Mesenchymal stem cell (in vitro differentiated cells and primary cell): ENCODE measurements around the gene NDUFS1.

Experiments
- DNase-seq: peaks from one replicate; pipeline ENCODE4 v3.0.0-alpha.2; 2013
- H2AFZ ChIP-seq: one replicate; pipeline ENCODE4 v1.6.1; 2013; ENCODE audit warnings: low read depth, mild to moderate bottlenecking, control low read depth, inconsistent platforms, low read length, moderate library complexity
- H2AK5ac ChIP-seq: 2 replicates; pipeline ENCODE4 v1.6.1; 2013; ENCODE audit warnings: low read length, moderate library complexity, mild to moderate bottlenecking, inconsistent platforms; ENCODE audit not compliant: severe bottlenecking
- H2BK120ac ChIP-seq: one replicate; pipeline ENCODE4 v1.6.1; 2013; ENCODE audit warnings: low read depth, mild to moderate bottlenecking, inconsistent platforms, low read length, moderate library complexity
- H2BK12ac ChIP-seq, 2 experiments: one replicate each; pipeline ENCODE4 v1.6.1; 2013; ENCODE audit warnings: inconsistent platforms in 2 of 2, low read length in 2 of 2, mild to moderate bottlenecking in 2 of 2, moderate library complexity in 2 of 2, control low read depth in 1 of 2
- H2BK15ac ChIP-seq: one replicate; pipeline ENCODE4 v1.6.1; 2013; ENCODE audit warnings: mild to moderate bottlenecking, low read depth, inconsistent platforms; ENCODE audit not compliant: poor library complexity, severe bottlenecking
- H2BK5ac ChIP-seq: 2 replicates; pipeline ENCODE4 v1.6.1; 2013; ENCODE audit warnings: low read depth, mild to moderate bottlenecking, low read length, control low read depth, inconsistent platforms; ENCODE audit not compliant: poor library complexity, severe bottlenecking
- H3K14ac ChIP-seq, 2 experiments: one replicate each; pipeline ENCODE4 v1.6.1; 2013; ENCODE audit warnings: inconsistent platforms in 2 of 2, low read length in 2 of 2, control low read depth in 1 of 2, mild to moderate bottlenecking in 1 of 2, moderate library complexity in 1 of 2
- H3K18ac ChIP-seq, 2 experiments: one replicate each; pipeline ENCODE4 v1.6.1; 2013; ENCODE audit warnings: inconsistent platforms in 2 of 2, low read length in 2 of 2, control low read depth in 1 of 2, low read depth in 1 of 2, mild to moderate bottlenecking in 1 of 2
- H3K23ac ChIP-seq, 2 experiments: one replicate each; pipeline ENCODE4 v1.6.1; 2013; ENCODE audit warnings: inconsistent platforms in 2 of 2, low read length in 2 of 2, mild to moderate bottlenecking in 2 of 2, moderate library complexity in 2 of 2, control low read depth in 1 of 2
- H3K27ac ChIP-seq: 2 replicates; pipeline ENCODE4 v1.5.1; 2013; ENCODE audit warnings: mild to moderate bottlenecking, moderate library complexity, low read length, control low read depth, inconsistent platforms; ENCODE audit not compliant: poor library complexity, severe bottlenecking
- H3K27me3 ChIP-seq, 2 experiments: 2 replicates each; pipeline versions ENCODE4 v1.6.1 to v1.7.0; 2013; ENCODE audit warnings: low read length in 2 of 2, mild to moderate bottlenecking in 2 of 2, moderate library complexity in 2 of 2, control low read depth in 1 of 2, inconsistent platforms in 1 of 2; ENCODE audit not compliant: control insufficient read depth in 1 of 2, insufficient read depth in 1 of 2
- H3K36me3 ChIP-seq, 2 experiments: 2 replicates each; pipeline versions ENCODE4 v1.6.1 to v1.7.0; 2013; ENCODE audit warnings: low read length in 2 of 2, control low read depth in 1 of 2, inconsistent platforms in 1 of 2, low read depth in 1 of 2, mild to moderate bottlenecking in 1 of 2; ENCODE audit not compliant: insufficient read depth in 2 of 2, control insufficient read depth in 1 of 2
- H3K4ac ChIP-seq, 2 experiments: one replicate each; pipeline ENCODE4 v1.6.1; 2013; ENCODE audit warnings: inconsistent platforms in 2 of 2, low read length in 2 of 2, mild to moderate bottlenecking in 2 of 2, moderate library complexity in 2 of 2, control low read depth in 1 of 2, low read depth in 1 of 2
- H3K4me1 ChIP-seq: 2 replicates; pipeline ENCODE4 v1.6.1; 2013; ENCODE audit warnings: low read depth, low read length, control low read depth; ENCODE audit not compliant: control insufficient read depth, insufficient read depth
- H3K4me2 ChIP-seq: 2 replicates; pipeline ENCODE4 v1.6.1; 2013; ENCODE audit warnings: low read length, mild to moderate bottlenecking, inconsistent platforms; ENCODE audit not compliant: poor library complexity, severe bottlenecking
- H3K4me3 ChIP-seq, 2 experiments: 2 replicates each; pipeline versions ENCODE4 v1.5.1 to v1.7.0; 2013; ENCODE audit warnings: low read length in 2 of 2, mild to moderate bottlenecking in 2 of 2, control low read depth in 1 of 2, low read depth in 1 of 2; ENCODE audit not compliant: insufficient read depth in 1 of 2
- H3K79me1 ChIP-seq: replicated peaks from 2 replicates; pipeline ENCODE4 v1.6.1; 2013; ENCODE audit warnings: mild to moderate bottlenecking, control low read depth, low read length, inconsistent platforms; ENCODE audit not compliant: poor library complexity, severe bottlenecking
- H3K9ac ChIP-seq: 2 replicates; pipeline ENCODE4 v1.7.0; 2013; ENCODE audit warnings: mild to moderate bottlenecking, low read length, moderate library complexity
- H3K9me3 ChIP-seq: 2 replicates; pipeline ENCODE4 v1.7.0; 2013; ENCODE audit warnings: mild to moderate bottlenecking, low read length; ENCODE audit not compliant: control insufficient read depth
- H4K8ac ChIP-seq: one replicate; pipeline ENCODE4 v1.6.1; 2013; ENCODE audit warnings: inconsistent platforms, mild to moderate bottlenecking, low read length, moderate library complexity
- H4K91ac ChIP-seq: one replicate; pipeline ENCODE4 v1.6.1; 2013; ENCODE audit warnings: mild to moderate bottlenecking, low read length, inconsistent platforms
- WGBS: methylation state at CpG from one replicate; pipeline ENCODE4 v1.1.7; 2013; ENCODE audit warnings: mixed read lengths; 5-methylcytosine and 5-hydroxymethylcytosine counted together

NDUFS1 gene

DNA sequence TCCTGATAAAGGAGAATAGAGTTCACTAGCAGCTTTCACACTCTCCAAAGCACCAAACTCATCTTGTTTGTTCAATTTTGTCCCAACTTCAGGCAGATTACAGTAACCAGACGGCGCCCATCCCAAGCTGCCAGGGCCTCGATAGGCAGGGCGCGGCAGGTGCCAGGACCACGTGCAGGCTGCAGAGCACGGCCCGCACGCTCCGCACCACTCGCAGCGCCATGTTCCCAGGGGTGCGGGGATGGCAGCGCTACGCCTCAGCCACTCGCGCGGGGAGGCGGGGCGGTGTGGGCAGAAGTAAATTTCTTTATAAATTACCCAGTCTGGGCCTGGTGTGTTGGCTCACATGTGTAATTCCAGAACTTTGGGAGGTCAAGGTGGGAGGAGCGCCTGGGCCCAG is 43.0 kb downstream of the NDUFS1 start:
- Histone ChIP-seq H3K9ac (no peak overlapping the region), H2AFZ (no peak overlapping the region), H2BK15ac (no peak overlapping the region), H3K23ac (no peak overlapping the region), H3K27ac (no peak overlapping the region), H3K14ac (no peak overlapping the region), H3K36me3 (peaks cover 23 to 49% of the 10 kb centered on the region in 2 experiments), H3K79me1 (peaks cover 2% of the 10 kb centered on the region), H3K4ac (no peak overlapping the region), H4K8ac (no peak overlapping the region), H3K9me3 (peaks cover 3% of the 10 kb centered on the region), H3K4me1 (no peaks in the 10 kb centered on the region), H3K4me3 (no peak overlapping the region), H3K27me3 (no peaks in the 10 kb centered on the region), H4K91ac (no peak overlapping the region), H2BK12ac (no peak overlapping the region), H2AK5ac (no peak overlapping the region), H2BK5ac (no peak overlapping the region), H2BK120ac (no peak overlapping the region), H3K4me2 (no peak overlapping the region), H3K18ac (no peak overlapping the region)
- 96% methylated on average over 21 of the region's 21 CpGs for WGBS
- no peak for DNase-seq

DNA sequence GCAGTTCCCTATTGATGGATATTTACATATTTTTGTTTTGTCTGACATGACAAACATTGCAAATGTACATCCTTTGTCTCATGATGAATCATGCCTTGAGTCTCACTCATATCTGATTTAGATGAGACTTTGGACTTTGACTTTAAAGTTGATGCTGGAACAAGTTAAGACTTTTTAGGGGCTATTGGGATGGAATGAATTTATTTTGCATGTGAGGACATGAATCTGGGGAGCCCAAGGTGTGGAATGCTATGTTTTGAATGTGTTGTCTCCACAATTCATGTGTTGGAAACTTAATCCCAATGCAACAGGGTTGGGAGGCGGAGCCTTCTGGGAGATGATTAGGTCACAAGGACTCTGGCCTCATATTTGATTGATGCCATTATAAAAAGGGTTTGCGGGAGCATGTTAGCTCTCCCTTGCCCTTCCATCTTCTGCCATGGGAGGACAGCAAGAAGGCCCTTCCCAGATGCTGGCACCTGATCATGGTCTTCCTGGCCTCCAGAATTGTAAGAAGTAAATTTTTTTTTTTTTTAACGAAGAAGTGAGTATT is 44.1 kb downstream of the NDUFS1 start:
- Histone ChIP-seq H3K23ac (no peak overlapping the region), H2BK120ac (no peak overlapping the region), H2BK12ac (no peak overlapping the region), H3K4me1 (no peaks in the 10 kb centered on the region), H2BK5ac (no peak overlapping the region), H3K9ac (no peak overlapping the region), H3K36me3 (peaks cover 20 to 37% of the 10 kb centered on the region in 2 experiments), H3K4me2 (no peak overlapping the region), H3K18ac (no peak overlapping the region), H2AFZ (no peak overlapping the region), H3K4ac (no peak overlapping the region), H4K8ac (no peak overlapping the region), H3K14ac (no peak overlapping the region), H3K9me3 (peaks cover 3% of the 10 kb centered on the region), H3K27ac (no peak overlapping the region), H2BK15ac (no peak overlapping the region), H3K27me3 (no peaks in the 10 kb centered on the region), H4K91ac (no peak overlapping the region), H3K4me3 (no peak overlapping the region), H3K79me1 (no peaks in the 10 kb centered on the region), H2AK5ac (no peak overlapping the region)
- DNase-seq: no peak
- 98% methylated on average over 2 of the region's 3 CpGs for WGBS

DNA sequence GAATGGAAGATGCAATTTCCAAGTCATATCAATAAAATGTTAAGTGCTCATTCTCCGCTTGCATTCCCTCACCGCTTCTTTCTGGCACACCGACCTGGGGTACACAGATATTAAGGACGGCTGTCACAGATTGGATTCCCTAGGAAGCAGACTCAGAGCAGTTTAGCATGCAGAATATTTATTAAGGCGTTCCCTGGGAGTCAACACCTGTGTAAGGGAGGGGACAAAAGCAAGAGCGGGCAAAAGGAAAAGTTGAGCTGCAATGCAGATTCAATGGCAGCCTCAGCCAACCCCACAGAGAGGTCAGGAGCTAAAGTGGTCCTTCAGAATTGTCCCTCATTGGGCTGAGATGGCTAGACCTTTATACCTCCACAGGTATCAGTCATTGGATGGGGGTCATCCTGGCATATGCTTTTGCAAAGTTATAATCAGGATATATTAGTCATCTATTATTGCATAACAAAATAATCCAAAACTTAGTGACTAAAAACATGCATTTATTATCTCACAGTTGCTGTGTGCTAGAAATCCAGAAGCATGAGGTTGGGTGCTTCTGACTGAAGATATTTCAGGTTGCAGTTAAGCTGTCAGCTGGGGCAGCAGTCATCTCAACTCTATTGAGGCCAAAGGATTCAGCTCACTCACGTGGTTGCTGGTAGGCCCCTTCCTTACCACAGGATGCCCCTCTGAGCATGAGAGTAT is 46.2 kb downstream of the NDUFS1 start:
- no peak overlapping the region for H3K9ac ChIP-seq
- H3K4me2 ChIP-seq: no peak overlapping the region
- H3K9me3 ChIP-seq: peaks cover 3% of the 10 kb centered on the region
- peak overlapping the region in 1 of 2 experiments; percentile 37 for H3K18ac ChIP-seq
- H2BK5ac ChIP-seq: no peak overlapping the region
- H3K27ac ChIP-seq: no peak overlapping the region
- no peak overlapping the region for H4K91ac ChIP-seq
- H3K79me1 ChIP-seq: no peaks in the 10 kb centered on the region
- H3K4me1 ChIP-seq: no peaks in the 10 kb centered on the region
- H3K14ac ChIP-seq: no peak overlapping the region
- H4K8ac ChIP-seq: no peak overlapping the region
- H3K36me3 ChIP-seq: peaks cover 16 to 27% of the 10 kb centered on the region in 2 experiments
- DNase-seq: no peak
- H2AK5ac ChIP-seq: no peak overlapping the region
- H3K23ac ChIP-seq: no peak overlapping the region
- H3K4ac ChIP-seq: no peak overlapping the region
- H2AFZ ChIP-seq: no peak overlapping the region
- no peak overlapping the region for H2BK15ac ChIP-seq
- WGBS: 94% methylated on average over 7 of the region's 7 CpGs
- H2BK120ac ChIP-seq: no peak overlapping the region
- H3K27me3 ChIP-seq: no peaks in the 10 kb centered on the region
- no peak overlapping the region for H2BK12ac ChIP-seq
- no peak overlapping the region for H3K4me3 ChIP-seq

DNA sequence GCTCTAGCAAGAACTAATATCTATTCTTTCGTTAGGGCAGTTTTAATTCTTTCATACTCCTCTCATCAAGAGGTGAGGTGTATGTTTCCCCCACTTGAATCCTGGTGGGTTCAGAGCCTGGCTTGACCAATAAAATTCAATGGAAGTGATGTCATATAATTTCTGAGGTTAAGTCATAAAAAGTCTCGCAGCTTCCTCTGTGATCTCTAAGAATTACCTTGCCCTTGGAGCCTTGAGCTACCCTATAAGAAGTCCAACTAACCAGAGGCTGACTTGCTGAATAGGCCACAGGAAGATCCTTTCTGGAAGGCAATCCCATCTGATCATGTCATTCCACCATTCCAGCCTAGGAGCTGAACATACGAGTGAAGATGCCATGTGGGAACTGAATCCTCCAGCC is 47.1 kb downstream of the NDUFS1 start:
- Histone ChIP-seq H2BK120ac (no peak overlapping the region), H4K8ac (no peak overlapping the region), H2AFZ (no peak overlapping the region), H2BK5ac (no peak overlapping the region), H3K27ac (no peak overlapping the region), H3K4me3 (no peak overlapping the region), H4K91ac (no peak overlapping the region), H3K9ac (no peak overlapping the region), H2AK5ac (no peak overlapping the region), H2BK12ac (no peak overlapping the region), H3K14ac (no peak overlapping the region), H3K9me3 (peaks cover 3% of the 10 kb centered on the region), H3K4me1 (no peaks in the 10 kb centered on the region), H3K27me3 (no peaks in the 10 kb centered on the region), H3K18ac (no peak overlapping the region), H3K23ac (no peak overlapping the region), H3K4ac (no peak overlapping the region), H3K4me2 (no peak overlapping the region), H2BK15ac (no peak overlapping the region), H3K79me1 (no peaks in the 10 kb centered on the region), H3K36me3 (peaks cover 12 to 18% of the 10 kb centered on the region in 2 experiments)
- WGBS: 100% methylated on average over 2 of the region's 3 CpGs
- DNase-seq: no peak
